ENCODE measurements around the gene NCK2.
A peak's percentile ranks its signal among the peaks of the same experiment; 100 is the strongest.

NCK2 gene

DNA sequence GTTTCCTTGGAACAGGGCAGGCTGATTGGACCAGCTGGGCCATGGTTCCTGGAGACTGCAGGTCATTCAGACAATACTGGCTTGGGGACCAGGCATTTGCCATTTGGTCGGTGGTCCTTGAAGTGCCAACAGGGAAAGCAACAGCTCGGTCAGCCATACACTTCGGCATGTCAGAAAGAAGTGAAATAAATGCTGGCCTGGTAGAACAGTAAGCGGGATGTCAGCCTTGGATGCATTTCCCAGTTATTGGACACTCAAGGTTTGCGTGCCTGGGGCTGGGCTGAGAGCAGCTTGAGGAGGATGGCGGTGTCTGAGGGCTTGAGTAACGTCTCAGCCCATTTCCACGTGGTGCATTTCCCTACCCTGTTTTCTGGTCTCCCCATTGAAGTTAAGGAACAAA is 75.4 kb downstream of the NCK2 start:
- no peak for DNase-seq

DNA sequence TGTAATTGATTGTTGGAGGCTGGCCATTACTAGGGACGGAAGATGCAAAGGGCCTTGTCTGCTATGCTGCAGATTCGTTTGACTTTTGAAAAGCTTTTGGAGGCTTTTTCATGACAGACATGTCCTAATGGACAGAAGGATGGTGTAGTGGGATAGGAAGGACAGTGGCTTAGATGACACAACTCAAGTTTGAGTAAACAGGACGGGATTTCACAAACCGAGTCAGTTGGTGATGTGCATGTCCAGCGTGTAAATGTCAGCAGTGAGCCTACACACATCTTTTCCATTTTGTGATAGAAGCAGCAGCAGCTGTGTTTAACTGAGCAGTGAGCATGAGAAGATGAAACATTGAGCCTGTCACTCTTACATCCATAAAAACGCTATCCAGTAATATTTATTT is 76.0 kb downstream of the NCK2 start:
- DNase-seq = no peak

DNA sequence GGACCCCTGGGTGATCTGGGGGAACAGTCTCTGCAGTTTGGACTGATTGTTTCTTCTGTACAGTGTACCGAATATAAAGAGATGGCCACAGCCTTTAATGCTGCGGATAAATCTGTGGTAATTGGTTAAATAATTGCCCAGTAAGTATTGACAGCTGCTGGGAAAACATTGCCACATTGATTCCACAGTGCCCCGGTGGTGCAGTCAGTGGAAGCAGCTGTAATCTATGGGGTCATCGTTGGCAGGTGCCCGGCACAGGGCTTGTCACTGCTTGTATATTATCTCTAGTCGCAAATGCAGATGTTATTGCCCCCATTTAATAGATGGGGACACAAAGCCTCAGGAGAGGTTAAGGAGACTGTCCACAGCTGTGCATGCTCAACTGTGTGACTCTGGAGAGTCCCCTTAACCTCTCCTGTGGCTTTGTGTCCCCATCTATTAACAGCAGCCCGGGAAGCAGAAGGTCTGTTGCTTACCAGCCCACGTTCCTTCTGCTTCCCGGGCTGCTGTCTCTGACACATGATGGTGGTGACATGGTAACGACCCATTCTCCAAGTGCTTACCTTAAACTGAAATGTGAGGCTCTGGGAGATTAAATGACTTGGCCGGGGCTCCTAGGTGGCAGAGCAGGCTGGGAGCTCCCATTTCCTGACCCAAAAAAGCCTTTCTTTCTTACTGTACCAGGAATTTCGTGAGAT is 76.9 kb downstream of the NCK2 start:
- no peak for DNase-seq

DNA sequence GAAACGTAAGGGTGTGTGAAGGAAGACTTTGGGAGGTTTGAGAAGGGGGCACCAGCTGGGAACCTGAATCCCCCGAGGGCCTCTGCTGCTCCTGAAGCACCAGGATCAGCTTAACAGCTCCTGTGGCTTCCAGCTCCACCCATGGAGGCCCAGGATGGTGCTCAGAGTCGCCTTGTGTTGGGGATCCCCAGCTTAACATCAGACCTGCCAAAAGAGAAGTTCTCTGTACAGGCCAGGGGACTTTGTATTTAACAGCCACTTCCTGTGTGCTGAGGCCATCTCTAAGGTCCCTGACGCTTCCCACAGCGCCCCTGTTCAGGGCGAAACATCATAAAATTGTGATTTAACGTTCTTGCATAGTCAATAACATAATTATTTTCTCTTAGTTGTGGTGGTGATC is 77.5 kb downstream of the NCK2 start:
- no peak for DNase-seq

DNA sequence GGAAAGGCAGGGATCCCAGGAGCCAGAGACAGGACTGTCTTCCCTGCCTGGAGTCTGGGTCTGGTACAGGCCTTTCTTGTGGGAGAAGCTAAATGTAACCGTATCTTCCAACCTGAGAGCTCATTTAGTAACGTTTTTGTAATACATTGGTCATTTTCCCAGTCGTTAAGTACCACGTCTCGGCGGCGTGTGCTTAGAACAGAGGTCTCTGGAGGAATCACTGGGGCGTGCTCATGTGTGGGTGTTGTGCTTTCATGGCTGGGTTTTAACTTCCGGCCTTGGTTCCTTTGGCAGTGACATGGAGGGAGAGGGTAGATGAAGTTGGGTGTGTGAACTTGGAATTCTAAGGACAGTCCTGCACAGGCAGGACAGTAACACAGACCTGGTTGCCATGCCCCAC is 79.7 kb downstream of the NCK2 start:
- DNase-seq = no peak

DNA sequence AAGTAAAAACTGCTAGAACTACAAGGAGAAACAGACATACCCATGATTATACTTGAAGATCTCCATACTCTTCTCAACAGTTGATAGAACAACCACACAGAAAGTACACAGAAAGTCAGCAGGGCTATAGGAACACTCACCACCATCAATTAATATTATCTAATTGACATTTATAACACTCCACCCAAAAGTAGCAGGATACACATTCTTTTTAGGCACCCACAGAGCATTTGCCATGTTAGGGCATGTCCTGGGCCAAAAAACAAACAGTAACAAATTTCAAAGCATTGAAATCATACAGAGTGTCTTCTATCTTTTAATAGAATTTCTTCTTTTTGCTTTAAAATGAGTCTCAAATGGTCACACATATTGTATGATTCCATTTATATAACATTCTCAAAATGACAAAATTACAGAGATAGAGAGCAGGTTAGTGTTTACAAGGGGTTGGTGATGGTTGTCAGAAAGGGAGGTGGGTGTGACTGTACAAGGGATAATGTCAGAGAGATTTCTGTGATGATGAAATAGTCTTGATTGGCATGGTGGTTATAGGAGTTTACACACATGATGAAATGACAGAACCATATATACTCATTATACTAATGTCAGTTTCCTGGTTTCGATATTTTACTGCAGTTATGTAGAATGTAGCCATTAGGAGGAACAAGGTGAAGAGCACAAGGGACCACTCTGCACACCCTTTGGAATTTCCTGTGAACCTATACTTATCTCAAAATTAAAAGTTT is 82.8 kb downstream of the NCK2 start:
- peak; percentile 67 for DNase-seq

DNA sequence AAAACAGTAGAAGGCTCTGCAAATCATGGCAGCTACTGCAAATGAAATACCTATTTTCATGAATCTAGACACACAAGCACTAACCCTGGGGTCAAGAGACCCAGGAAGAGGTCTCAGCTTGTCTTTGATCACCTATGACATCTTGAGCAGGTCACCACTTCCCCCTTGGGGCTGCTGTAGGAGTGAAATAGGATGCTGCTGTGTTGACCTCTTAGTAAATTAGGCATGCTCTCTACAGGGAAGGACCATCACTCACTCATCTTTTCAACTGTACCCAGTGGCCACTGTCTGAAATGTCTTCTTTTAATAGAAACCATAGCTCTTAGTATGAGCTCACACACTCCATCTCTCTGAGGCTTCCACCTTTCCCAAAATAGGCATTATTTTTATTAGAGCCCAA is 83.8 kb downstream of the NCK2 start:
- DNase-seq = no peak

DNA sequence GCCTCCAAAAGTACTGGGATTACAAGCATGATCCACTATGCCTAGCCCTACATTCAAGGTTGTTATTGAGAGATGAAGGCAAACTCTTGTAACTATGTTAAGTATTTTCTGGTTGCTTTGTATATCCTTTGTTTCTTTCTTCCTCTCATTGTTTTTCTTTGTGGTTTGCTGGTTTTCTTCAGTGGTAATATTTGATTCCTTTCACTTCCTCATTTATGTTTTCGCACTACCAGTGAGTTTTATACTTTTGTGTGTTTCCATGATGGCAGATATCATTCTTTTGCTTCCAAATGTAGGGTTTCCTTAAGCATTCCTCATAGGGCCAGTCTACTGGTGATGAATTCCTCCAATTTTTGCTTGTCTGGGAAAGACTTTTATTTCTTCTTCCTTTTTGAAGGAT is 90.2 kb downstream of the NCK2 start:
- DNase-seq = peak; percentile 58

DNA sequence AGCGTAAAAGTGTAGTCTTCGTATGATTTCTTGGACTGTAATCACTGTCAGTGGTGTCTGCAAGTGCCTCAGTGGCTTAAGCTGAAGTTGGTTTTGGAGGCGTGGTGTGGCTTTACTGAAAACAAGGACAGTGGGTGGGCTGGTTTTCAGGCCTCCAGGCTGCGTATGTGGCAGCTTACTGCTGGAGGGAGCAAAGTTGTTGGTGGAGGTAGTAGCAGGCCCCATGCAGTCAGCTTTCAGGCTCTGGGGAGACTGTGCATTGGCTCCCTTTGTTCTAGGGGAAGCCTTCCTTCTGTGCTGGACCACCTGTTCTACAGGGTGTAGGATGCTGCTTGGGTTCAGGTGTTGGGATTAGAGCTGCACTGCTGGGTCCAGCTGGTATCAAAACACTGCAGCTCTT is 91.6 kb downstream of the NCK2 start:
- no peak for DNase-seq

DNA sequence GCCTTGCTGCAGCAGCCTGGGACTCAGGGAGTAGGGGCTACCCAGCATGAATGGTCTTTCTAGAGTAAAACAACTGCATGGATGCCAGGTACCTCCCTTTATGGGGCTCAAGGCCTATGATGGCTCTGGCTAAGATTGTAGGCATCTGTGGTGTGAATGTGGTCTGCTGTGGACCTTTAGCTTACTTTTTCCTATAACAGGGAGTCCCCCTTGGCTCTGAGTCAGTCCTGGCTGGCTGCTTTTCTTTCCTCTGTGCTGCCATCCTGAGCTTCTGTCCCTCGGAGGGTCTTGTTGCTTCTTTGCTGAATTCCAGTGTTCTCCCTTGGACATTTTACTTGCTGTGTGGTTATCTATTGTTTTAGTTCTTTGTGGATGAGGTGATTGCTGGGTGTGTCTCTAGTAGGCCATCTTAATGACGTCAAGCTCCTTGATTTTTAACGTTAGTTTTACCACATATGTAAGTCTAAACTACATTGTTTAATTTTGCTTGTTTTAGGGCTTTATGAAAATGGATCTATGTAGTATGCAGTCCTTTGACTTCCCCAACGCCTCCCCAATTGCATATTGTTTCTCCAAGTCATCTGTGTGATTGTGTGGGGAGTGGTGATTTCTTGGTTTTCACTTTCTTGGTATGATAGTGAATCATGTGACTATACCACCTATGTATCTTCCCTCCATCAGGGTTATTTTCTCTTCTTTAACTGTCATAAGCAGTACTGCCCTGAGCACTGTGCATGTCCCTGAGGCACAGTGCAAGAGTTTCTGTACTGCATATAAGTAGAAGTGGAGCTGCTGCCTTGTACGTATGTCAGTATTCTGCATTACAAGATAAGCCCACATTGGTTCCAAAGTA is 92.4 kb downstream of the NCK2 start:
- no peak for DNase-seq

DNA sequence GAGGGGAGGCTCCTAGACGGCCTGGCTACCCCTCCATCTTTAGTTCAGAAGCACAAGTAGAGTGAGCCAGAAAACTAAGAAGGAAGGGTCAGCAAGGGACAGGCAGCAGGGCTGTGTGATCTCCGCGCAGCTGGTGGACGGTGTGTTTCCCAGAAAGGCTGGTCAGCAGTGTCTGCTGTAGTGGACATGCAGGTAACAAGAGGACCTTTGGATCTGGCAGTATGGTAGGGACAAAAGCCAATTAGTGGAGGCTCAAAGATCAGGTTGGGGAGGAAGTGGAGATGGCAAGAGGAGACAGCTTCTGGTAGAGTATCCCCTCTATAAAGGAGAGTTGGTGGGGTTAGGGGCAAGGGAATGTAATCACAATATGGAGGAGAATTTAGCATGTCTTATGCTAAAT is 95.1 kb downstream of the NCK2 start:
- DNase-seq = no peak

DNA sequence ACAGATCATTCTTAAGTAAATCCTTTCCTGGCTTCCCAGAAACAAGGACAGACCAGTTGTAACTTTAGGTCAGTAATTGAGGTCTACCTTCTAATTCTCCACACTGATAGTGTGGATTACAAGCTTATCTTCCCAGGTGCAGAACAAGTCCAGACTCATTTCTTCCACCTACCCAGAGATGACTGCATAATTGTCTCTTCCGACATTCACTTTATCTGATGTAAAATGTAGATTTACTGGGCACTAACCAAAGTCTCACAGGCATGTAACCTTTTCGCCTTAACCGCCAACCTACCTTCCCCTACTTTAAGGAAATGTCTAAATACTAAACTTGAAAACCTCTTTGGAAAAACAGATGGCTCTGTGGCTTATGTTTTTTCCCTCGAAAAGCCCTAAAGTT is 96.2 kb downstream of the NCK2 start:
- DNase-seq = no peak

DNA sequence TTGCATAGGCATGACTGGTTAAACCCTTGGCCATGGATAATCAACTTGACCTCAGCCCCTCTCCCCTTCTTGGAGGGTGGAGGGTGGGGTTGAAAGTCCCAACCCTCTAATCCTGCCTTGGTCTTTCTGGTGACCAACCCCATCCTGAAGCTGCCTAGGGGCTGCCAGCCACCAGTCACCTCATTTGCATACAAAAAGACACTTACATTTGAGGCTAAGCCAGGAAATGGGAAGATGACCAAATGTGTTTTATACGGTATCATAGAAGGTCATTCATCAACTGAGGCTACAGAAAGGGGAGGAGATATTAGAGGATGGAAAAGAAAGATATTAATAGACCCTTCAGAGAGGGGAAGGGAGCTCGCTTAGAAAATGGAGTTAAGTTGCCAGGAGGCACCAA is 96.8 kb downstream of the NCK2 start:
- DNase-seq = no peak

DNA sequence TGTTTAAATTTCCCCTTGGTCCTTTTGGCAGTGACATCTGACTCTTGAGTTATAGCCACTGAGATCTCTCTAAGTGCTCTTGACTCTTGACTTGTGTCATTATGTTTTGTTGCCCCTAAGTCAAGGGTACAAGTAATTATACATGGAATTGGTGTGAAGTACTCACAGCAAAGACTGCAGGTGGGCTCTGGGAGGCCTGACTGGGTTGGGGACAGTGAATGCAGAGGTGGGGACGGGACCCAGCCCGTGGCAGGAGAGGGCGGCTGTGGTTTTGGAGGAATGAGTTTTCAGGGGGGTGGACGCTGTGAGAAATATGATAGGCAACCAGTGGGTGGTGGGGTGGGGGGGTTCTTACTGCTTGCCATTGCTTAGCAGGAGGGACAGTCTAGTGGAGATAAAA is 97.8 kb downstream of the NCK2 start:
- DNase-seq = peak; percentile 9

DNA sequence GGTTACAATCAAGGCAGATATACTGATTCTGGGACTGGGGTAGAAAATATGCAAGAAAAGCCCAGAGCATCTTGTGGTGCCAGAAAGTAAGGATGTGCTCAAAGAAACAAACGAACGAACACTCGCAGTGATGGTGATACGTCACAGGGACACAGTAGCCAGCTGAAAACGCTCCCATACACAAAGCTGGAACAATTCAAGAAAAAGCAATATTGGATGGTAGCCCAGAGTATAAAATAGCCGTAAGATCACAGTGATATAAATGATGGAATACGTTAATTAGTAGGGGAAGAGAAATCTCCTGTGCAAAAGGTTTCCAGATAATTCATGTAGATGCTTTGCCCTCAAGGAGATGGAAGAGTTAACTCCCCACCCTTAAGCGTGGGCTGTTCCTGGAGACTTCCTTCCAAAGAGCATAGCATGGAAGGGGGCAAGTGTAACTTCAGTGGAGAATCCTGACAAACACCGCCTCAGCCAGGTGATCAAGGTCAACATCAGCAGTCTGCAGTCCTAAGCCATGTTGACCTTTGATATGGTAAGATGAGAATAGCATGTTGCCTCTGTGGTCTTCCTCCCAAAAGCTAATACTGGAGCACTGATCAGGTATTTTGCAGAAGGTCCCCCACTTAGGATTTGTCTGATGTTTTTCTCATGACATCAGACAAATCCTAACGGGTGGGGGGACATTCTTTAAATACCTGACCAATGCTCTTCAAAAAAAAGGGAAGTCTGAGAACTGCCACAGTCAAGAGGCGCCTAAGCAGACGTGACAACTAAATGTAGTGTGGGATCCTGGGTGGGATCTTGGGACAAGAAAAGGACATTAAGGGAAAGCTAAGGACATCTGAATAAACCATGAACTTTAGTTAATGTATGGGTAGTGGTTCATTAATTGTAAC is 99.0 kb downstream of the NCK2 start:
- no peak for DNase-seq

DNA sequence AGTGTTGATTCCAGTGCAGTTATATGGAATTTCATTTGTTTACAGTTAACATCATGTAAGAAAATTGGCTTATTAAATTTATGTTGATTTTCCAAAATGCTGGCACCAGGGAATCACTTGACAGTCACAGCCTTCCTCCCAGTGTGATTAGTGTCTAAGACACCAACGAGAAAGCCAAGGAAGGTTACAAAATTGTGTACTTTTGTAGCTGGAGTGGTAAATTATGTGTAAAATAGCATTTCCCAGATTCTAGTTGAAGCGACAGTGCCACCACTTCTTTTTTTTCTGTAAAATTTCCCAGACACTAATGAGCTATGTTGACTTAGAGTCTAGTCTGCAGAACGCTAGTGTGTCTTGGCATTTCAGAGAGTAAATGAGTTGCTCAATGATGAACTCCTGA is 101.3 kb downstream of the NCK2 start:
- no peak for DNase-seq

DNA sequence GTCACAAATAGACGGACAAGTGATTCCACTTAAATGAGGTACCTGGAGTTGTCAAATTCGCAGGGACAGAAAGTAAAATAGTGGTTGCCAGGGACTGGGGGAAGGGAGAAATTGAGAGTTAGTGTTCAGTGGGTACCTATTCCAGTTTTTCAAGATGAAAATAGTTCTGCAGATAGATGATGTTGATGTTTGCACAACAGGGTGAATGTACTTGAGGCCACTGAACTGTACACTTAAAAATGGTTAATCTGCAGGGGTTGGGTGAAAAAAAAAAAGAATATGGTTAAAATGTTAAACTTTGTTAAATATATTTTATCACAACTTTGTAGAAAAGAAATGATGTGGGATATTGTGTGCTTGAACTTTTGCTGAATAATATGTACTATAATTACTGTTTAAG is 102.3 kb downstream of the NCK2 start:
- no peak for DNase-seq

DNA sequence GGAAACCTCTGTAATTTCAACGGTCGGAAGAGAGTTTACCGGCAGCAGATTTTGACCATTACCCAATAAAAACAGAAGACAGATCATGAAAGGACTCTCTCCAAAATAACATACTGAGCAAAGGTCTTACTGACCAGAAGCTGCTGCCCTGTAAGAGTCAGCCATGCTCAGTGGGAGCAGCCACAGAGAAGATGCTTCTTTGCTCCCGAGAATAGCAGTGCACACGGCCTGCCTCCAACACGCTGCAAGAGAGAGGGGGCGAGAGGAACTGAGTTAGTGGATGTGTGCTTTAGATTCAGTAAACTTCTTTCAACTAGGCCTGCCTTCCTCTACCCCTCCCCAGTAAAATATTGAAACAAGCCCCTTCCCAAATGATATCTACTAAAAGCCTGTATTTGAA is 103.7 kb downstream of the NCK2 start:
- DNase-seq = no peak

DNA sequence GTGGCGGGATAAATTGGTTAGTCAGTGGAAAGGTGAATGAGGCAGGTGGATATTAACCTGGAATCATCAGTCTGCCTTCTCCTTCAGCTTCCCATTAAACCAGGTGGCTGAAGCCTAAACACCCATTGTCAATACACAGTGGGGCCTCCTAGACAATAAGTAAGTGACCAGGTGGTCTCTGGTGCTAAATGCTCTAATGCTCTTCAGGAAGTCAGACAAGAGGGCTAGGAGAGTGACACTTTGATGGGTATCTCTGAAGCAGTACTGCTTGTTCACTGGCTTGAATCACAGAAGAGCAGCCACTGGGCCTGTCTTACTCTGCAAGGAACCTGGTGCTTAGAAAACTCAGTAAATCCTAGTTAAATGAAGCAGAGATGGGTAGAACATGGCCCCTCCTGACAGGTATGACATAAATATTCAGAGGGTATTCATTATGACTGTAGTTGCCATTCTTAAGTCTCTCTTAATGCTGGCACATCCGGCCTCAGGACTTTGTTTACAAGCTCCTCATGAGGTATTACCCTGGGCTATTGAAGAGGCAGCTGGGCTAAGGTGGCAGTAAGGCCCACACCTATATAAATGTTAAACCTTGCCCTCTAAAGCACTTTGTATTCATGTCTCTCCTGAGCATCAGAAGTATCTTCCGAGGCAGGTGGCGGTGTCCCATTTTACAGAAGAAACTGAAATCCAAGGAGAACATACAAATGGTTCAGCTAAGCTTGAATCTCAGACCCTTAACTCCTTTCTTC is 104.9 kb downstream of the NCK2 start:
- no peak for DNase-seq

DNA sequence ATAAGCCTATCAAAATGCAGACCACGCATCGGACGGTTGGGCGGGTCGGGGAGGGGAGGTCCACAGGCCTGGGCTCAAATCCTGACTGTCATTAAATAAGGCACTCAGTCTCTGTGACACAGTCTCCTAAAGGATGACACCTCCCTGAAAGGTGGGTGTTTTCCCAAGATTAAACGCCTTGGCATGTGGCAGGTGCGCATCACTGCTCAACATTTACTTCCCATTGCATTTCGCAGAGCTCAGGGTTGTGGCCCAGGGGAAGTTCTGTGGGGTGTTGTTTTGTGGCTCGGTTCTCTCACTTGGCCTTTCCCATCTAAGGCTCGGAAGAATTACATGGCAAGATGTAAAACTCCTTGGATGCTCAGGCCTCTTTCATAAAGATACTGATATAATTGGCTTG is 107.4 kb downstream of the NCK2 start:
- no peak for DNase-seq

DNA sequence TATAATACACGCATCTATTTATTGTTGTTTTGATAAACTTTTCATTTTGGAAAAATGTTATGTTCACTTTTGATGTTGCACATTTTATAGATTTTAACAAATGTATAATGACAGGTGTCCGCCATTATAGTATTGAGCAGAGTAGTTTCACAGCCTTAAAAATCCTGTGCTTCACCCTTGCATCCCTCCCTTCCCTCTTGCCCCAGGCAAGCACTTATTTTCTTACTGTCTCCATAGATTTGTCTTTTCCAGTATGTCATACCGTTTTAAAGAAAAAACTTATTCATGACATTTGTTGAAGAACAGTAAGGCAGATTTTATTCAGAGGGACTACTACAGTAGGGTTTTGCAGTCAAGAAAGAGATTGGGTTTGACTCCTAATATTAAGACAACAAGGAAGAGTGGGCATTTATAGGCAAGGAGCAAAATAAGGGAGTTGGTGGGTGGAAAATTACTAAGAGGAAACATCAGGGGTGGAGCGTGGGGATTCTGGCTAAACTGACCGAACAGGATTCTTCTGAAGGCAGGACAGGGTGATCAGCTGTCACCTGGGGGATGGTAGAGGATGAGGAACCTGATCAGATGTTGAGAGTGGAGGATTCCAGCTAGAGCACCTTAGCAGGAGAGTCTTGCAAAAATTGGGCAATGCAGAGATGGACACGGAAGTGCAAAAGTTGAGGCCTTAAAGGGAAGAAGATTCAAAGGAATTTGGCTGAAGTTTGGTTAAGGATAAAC is 108.8 kb downstream of the NCK2 start:
- no peak for DNase-seq
